B cell (primary cell): ENCODE measurements around the gene RARRES2.

Source experiments
- EZH2 ChIP-seq: IDR thresholded peaks from 2 replicates; pipeline ENCODE4 v1.6.1; 2012; ENCODE audit warnings: borderline replicate concordance, low read depth, mild to moderate bottlenecking, moderate library complexity, low read length; ENCODE audit not compliant: insufficient read depth, poor library complexity, severe bottlenecking
- TF ChIP-seq, protein P1 (sequence below): fragments of 200-600 bp; IDR thresholded peaks from one replicate; pipeline ENCODE4 v1.8.0; 2022; ENCODE audit warnings: antibody characterized with exemption, mild to moderate bottlenecking

GRCh38 chr7:150373049-150373801 lies 31.8 kb upstream of the RARRES2 start:
- TF ChIP-seq, protein P1, sequence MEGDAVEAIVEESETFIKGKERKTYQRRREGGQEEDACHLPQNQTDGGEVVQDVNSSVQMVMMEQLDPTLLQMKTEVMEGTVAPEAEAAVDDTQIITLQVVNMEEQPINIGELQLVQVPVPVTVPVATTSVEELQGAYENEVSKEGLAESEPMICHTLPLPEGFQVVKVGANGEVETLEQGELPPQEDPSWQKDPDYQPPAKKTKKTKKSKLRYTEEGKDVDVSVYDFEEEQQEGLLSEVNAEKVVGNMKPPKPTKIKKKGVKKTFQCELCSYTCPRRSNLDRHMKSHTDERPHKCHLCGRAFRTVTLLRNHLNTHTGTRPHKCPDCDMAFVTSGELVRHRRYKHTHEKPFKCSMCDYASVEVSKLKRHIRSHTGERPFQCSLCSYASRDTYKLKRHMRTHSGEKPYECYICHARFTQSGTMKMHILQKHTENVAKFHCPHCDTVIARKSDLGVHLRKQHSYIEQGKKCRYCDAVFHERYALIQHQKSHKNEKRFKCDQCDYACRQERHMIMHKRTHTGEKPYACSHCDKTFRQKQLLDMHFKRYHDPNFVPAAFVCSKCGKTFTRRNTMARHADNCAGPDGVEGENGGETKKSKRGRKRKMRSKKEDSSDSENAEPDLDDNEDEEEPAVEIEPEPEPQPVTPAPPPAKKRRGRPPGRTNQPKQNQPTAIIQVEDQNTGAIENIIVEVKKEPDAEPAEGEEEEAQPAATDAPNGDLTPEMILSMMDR, result no peak
- TF ChIP-seq EZH2, result no peak
